GM21786 (cell line): ENCODE results near the gene UBC.
A peak's percentile ranks its signal among the peaks of the same experiment; 100 is the strongest.
"Not testable (repeated sequence)": the region's sequence is repeated elsewhere in the genome, so short reads cannot be mapped to it uniquely, and the experiment has no call there.

Experiments used
- ATAC-seq: cut with Tn5 transposase; IDR thresholded peaks from one replicate; pipeline ENCODE4 v1.9.1; 2021; ENCODE audit not compliant: unreplicated experiment

Gene UBC

GRCh38 chr12:124915239-124916236, 1.1 kb upstream of the UBC start:
- ATAC-seq = no peak

GRCh38 chr12:124913474-124914391, 717 bp downstream of the UBC start:
- peak; percentile 16 for ATAC-seq

GRCh38 chr12:124912529-124913287, 1.7 kb downstream of the UBC start:
- not testable (repeated sequence) for ATAC-seq

- ATAC-seq = not testable (repeated sequence)
These were observed 2.9 kb downstream of the UBC start for GRCh38 chr12:124911521-124911920.

- ATAC-seq = no peak
These were observed 3.6 kb downstream of the UBC start for GRCh38 chr12:124910561-124911478.

- ATAC-seq = no peak
These were observed 4.5 kb downstream of the UBC start for GRCh38 chr12:124909831-124910560.

- ATAC-seq = peak; percentile 62
These were observed 7.7 kb downstream of the UBC start for GRCh38 chr12:124906606-124907261.

GRCh38 chr12:124904306-124905098, 9.9 kb downstream of the UBC start:
- ATAC-seq = no peak

- peak; percentile 33 for ATAC-seq
These were observed 11.5 kb downstream of the UBC start for GRCh38 chr12:124902916-124903315.

- no peak for ATAC-seq
These were observed 13.4 kb downstream of the UBC start for GRCh38 chr12:124901003-124901402.

GRCh38 chr12:124900345-124900795, 14.1 kb downstream of the UBC start:
- not testable (repeated sequence) for ATAC-seq

- no peak for ATAC-seq
These were observed 15.5 kb downstream of the UBC start for GRCh38 chr12:124898923-124899294.

GRCh38 chr12:124898200-124898922, 16.1 kb downstream of the UBC start:
- ATAC-seq = no peak

GRCh38 chr12:124896461-124896860, 18.0 kb downstream of the UBC start:
- no peak for ATAC-seq

GRCh38 chr12:124893792-124894516, 20.5 kb downstream of the UBC start:
- peak; percentile 57 for ATAC-seq

- no peak for ATAC-seq
These were observed 26.2 kb downstream of the UBC start for GRCh38 chr12:124888260-124888659.
